Non-pigmented ciliary epithelial cell (primary cell): ENCODE data around the gene FBXL17.

ENCODE experiments used
- DNase-seq: peaks from one replicate; pipeline ENCODE4 v3.0.0-alpha.2; 2010; ENCODE audit warnings: low read depth

The FBXL17 gene

GRCh38 chr5:107809201-107810034, 572.5 kb downstream of the FBXL17 start:
- DNase-seq, result no peak
